ENCODE data around the gene FAM50B.

The FAM50B gene

GRCh38 chr6:3844097-3844463 lies 5.1 kb upstream of the FAM50B start:
- TF ChIP-seq TEAD4 (IDR thresholded peaks at IDR 0.05), result no peak
- no peak for TF ChIP-seq FOXM1 (IDR thresholded peaks at IDR 0.05; ENCODE audit: borderline replicate concordance, low read depth)
- TF ChIP-seq TAF1 (IDR thresholded peaks at IDR 0.05; ENCODE audit: low read depth), result no peak
- TF ChIP-seq, protein P1, sequence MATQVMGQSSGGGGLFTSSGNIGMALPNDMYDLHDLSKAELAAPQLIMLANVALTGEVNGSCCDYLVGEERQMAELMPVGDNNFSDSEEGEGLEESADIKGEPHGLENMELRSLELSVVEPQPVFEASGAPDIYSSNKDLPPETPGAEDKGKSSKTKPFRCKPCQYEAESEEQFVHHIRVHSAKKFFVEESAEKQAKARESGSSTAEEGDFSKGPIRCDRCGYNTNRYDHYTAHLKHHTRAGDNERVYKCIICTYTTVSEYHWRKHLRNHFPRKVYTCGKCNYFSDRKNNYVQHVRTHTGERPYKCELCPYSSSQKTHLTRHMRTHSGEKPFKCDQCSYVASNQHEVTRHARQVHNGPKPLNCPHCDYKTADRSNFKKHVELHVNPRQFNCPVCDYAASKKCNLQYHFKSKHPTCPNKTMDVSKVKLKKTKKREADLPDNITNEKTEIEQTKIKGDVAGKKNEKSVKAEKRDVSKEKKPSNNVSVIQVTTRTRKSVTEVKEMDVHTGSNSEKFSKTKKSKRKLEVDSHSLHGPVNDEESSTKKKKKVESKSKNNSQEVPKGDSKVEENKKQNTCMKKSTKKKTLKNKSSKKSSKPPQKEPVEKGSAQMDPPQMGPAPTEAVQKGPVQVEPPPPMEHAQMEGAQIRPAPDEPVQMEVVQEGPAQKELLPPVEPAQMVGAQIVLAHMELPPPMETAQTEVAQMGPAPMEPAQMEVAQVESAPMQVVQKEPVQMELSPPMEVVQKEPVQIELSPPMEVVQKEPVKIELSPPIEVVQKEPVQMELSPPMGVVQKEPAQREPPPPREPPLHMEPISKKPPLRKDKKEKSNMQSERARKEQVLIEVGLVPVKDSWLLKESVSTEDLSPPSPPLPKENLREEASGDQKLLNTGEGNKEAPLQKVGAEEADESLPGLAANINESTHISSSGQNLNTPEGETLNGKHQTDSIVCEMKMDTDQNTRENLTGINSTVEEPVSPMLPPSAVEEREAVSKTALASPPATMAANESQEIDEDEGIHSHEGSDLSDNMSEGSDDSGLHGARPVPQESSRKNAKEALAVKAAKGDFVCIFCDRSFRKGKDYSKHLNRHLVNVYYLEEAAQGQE (IDR thresholded peaks at IDR 0.05; ENCODE audit: low read depth), result no peak
- TF ChIP-seq, protein P2, sequence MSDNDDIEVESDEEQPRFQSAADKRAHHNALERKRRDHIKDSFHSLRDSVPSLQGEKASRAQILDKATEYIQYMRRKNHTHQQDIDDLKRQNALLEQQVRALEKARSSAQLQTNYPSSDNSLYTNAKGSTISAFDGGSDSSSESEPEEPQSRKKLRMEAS (IDR thresholded peaks at IDR 0.05), result no peak
- no peak for TF ChIP-seq TCF12 (IDR thresholded peaks at IDR 0.05; ENCODE audit: low read depth)
- TF ChIP-seq CEBPB (IDR thresholded peaks at IDR 0.05), result no peak

DNA sequence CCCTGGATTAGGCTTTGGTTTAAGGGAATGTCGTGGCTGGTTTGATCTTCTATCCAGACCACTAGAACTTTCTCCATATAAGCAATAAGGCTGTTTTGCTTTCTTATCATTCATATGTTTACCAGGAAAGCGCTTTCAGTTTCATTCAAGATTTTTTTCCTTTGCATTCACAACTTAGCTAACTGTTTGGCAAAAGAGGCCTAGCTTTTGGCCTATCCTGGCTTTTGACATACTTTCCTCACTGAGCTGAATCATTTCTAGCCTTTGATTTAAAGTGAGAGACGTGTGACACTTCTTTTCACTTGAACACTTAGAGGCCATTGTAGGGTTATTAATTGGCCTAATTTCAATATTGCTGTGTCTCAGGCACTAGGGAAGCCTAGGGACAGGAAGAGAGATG lies 1.7 kb upstream of the FAM50B start:
- TF ChIP-seq TEAD4 (IDR thresholded peaks at IDR 0.05), result no peak
- TF ChIP-seq NFIC (IDR thresholded peaks at IDR 0.05), result no peak
- TF ChIP-seq, protein P1 (IDR thresholded peaks at IDR 0.05; ENCODE audit: low read depth), result no peak
- no peak for TF ChIP-seq CEBPB (IDR thresholded peaks at IDR 0.05)

DNA sequence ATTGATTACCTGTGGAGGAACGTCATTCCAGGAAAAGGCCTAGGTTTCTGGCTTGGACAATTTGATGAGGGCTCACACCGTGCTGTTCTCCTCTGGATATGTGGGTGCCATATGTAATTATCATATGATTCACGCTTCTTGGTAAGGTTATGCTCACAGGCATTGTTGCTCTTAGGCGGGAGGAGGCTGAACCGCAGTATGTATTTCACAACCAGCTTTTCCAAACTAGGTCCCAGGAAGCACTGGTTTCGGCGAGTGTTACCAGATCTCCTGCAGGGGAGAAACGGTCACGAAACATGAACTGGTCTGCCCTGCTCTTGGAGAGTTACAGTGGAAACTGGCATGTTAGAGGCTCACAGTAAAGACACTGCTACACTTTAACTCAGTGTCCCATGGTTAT lies 793 bp upstream of the FAM50B start:
- TF ChIP-seq ZBTB7A (IDR thresholded peaks at IDR 0.05; ENCODE audit: low read depth), result no peak

DNA sequence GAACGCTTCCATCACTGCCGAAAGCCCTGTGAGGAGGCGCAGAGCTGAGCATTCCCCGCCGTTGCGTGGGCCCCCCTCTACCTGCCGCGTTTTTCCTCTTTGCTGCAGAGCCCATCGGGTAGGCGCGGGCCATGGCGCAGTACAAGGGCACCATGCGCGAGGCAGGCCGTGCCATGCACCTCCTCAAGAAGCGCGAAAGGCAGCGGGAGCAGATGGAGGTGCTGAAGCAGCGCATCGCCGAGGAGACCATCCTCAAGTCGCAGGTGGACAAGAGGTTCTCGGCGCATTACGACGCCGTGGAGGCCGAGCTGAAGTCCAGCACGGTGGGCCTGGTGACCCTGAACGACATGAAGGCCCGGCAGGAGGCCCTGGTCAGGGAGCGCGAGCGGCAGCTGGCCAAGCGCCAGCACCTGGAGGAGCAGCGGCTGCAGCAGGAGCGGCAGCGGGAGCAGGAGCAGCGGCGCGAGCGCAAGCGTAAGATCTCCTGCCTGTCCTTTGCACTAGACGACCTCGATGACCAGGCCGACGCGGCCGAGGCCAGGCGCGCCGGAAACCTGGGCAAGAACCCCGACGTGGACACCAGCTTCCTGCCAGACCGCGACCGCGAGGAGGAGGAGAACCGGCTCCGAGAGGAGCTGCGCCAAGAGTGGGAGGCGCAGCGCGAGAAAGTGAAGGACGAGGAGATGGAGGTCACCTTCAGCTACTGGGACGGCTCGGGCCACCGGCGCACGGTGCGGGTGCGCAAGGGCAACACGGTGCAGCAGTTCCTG lies 693 bp downstream of the FAM50B start:
- no peak for TF ChIP-seq TEAD4 (IDR thresholded peaks at IDR 0.05)
- TF ChIP-seq, protein P2 (IDR thresholded peaks at IDR 0.05), result peak; percentile 74
- TF ChIP-seq FOXM1 (IDR thresholded peaks at IDR 0.05; ENCODE audit: borderline replicate concordance, low read depth), result no peak
- no peak for TF ChIP-seq CEBPB (IDR thresholded peaks at IDR 0.05)
- TF ChIP-seq YY1 (IDR thresholded peaks at IDR 0.05; ENCODE audit: low read depth), result no peak
- no peak for TF ChIP-seq EP300 (IDR thresholded peaks at IDR 0.05; ENCODE audit: borderline replicate concordance)
- no peak for TF ChIP-seq CREB1 (IDR thresholded peaks at IDR 0.05; ENCODE audit: low read depth)
- TF ChIP-seq RAD21 (IDR thresholded peaks at IDR 0.05; ENCODE audit: low read depth), result no peak
- no peak for TF ChIP-seq EGR1 (IDR thresholded peaks at IDR 0.05)
- peak; percentile 69; the same call in 1 of the 2 replicates for TF ChIP-seq NFIC (IDR thresholded peaks at IDR 0.05)
- TF ChIP-seq, protein P1 (IDR thresholded peaks at IDR 0.05; ENCODE audit: low read depth), result no peak
- TF ChIP-seq TAF1 (IDR thresholded peaks at IDR 0.05; ENCODE audit: low read depth), result no peak

DNA sequence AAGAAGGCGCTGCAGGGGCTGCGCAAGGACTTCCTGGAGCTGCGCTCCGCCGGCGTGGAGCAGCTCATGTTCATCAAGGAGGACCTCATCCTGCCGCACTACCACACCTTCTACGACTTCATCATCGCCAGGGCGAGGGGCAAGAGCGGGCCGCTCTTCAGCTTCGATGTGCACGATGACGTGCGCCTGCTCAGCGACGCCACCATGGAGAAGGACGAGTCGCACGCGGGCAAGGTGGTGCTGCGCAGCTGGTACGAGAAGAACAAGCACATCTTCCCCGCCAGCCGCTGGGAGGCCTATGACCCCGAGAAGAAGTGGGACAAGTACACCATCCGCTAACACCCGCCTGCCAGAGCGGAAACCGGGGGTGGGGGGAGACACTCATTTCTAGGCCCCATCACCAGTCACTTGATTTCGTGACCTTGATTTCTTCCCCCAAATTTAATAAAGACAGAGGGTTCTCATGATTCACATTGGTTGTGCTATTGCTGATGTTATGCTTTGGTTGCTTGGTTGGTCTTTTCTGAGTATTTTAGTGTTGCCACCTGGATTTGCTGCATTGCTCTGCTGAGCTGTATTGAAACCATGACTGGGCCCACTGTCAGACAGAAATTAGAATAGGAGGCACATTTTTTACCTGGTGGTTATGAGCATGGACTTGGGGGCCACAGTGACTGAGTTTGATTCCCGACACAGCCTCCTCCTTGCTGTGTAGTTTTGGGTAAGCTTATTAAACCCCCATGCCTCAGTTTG lies 1.5 kb downstream of the FAM50B start:
- TF ChIP-seq, protein P1 (IDR thresholded peaks at IDR 0.05; ENCODE audit: low read depth), result no peak
- TF ChIP-seq TAF1 (IDR thresholded peaks at IDR 0.05; ENCODE audit: low read depth) (no peak), USF1 (IDR thresholded peaks at IDR 0.05) (no peak), NFIC (IDR thresholded peaks at IDR 0.05) (no peak), TEAD4 (IDR thresholded peaks at IDR 0.05) (no peak), RAD21 (IDR thresholded peaks at IDR 0.05; ENCODE audit: low read depth) (no peak)
- TF ChIP-seq, protein P2 (IDR thresholded peaks at IDR 0.05), result no peak

Measured in Ishikawa (cell line).